Dedifferentiated amniotic fluid mesenchymal stem cell (primary cell): ENCODE results near the gene UFL1.
A peak's percentile ranks its signal among the peaks of the same experiment; 100 is the strongest.
"Not testable (repeated sequence)": the region's sequence is repeated elsewhere in the genome, so short reads cannot be mapped to it uniquely, and the experiment has no call there.

ENCODE experiments used
- DNase-seq: peaks from one replicate; pipeline ENCODE4 v3.0.0-alpha.2; 2016; ENCODE audit errors: extremely low spot score

UFL1 gene

GRCh38 chr6:96521644-96522464 lies at the start of gene UFL1:
UFL1 (plus strand) TSS chr6:96521806; CDS start chr6:96521874, 68 bp downstream.
- DNase-seq = peak; percentile 93

- not testable (repeated sequence) for DNase-seq
Measured at GRCh38 chr6:96472291-96472690, 49.3 kb upstream of the UFL1 start.

GRCh38 chr6:96478695-96479094 lies 42.9 kb upstream of the UFL1 start:
- DNase-seq = no peak

GRCh38 chr6:96491926-96492325 lies 29.7 kb upstream of the UFL1 start:
- no peak for DNase-seq

- no peak for DNase-seq
Measured at GRCh38 chr6:96499781-96500180, 21.8 kb upstream of the UFL1 start.

GRCh38 chr6:96502915-96503314 lies 18.7 kb upstream of the UFL1 start:
- no peak for DNase-seq

- no peak for DNase-seq
Measured at GRCh38 chr6:96505363-96505762, 16.2 kb upstream of the UFL1 start.

GRCh38 chr6:96509281-96509680 lies 12.3 kb upstream of the UFL1 start:
- no peak for DNase-seq

- DNase-seq = no peak
Measured at GRCh38 chr6:96520171-96521115, 1.2 kb upstream of the UFL1 start.

GRCh38 chr6:96521306-96521643 lies 331 bp upstream of the UFL1 start:
- DNase-seq = no peak

GRCh38 chr6:96522465-96523009 lies 931 bp downstream of the UFL1 start:
- DNase-seq = no peak

GRCh38 chr6:96528193-96528592 lies 6.6 kb downstream of the UFL1 start:
- no peak for DNase-seq

- DNase-seq = no peak
Measured at GRCh38 chr6:96532399-96532798, 10.8 kb downstream of the UFL1 start.

- DNase-seq = no peak
Measured at GRCh38 chr6:96537726-96538125, 16.1 kb downstream of the UFL1 start.

- no peak for DNase-seq
Measured at GRCh38 chr6:96542702-96543101, 21.1 kb downstream of the UFL1 start.

- DNase-seq = no peak
Measured at GRCh38 chr6:96545882-96546281, 24.3 kb downstream of the UFL1 start.

GRCh38 chr6:96547654-96548053 lies 26.0 kb downstream of the UFL1 start:
- no peak for DNase-seq

- no peak for DNase-seq
Measured at GRCh38 chr6:96554558-96554957, 33.0 kb downstream of the UFL1 start.

- DNase-seq = not testable (repeated sequence)
Measured at GRCh38 chr6:96559740-96560139, 38.1 kb downstream of the UFL1 start.

- DNase-seq = no peak
Measured at GRCh38 chr6:96562886-96563285, 41.3 kb downstream of the UFL1 start, which contains the start of gene FHL5. FHL5 (plus strand) TSS chr6:96563128; CDS start chr6:96603614, 40,486 bp downstream.

- no peak for DNase-seq
Measured at GRCh38 chr6:96563853-96564252, 42.2 kb downstream of the UFL1 start.

GRCh38 chr6:96570053-96570452 lies 48.4 kb downstream of the UFL1 start:
- DNase-seq = no peak
